WI38 (cell line): ENCODE measurements around the gene POU2F2.

Source experiments
- H3K4me3 ChIP-seq: 2 replicates; pipeline ENCODE4 v1.5.1; 2011; ENCODE audit warnings: low read depth, mild to moderate bottlenecking, control low read depth, low read length
- TF ChIP-seq, protein P1 (sequence below): IDR thresholded peaks from 2 replicates; pipeline ENCODE4 v1.5.1; 2012; ENCODE audit warnings: low read depth, mild to moderate bottlenecking, control low read depth, low read length

Gene POU2F2

DNA sequence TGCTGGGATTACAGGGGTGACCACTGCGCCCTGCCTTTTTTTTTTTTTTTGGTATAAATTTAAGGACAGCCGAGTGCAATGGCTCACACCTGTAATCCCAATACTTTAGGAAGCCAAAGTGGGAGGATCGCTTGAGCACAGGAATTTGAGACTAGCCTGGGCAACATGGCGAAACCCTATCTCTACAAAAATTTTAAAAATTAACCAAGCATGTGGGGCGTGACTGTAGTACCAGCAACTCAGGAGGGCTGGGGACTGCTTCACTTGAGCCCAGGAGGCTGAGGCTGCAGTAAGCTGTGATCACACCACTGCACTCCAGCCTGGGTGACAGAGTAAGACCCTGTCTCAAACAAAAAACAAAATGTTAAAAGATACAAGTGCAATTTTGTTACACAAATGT lies 34.8 kb downstream of the POU2F2 start:
- H3K4me3 ChIP-seq: no peak overlapping the region
- TF ChIP-seq, protein P1, sequence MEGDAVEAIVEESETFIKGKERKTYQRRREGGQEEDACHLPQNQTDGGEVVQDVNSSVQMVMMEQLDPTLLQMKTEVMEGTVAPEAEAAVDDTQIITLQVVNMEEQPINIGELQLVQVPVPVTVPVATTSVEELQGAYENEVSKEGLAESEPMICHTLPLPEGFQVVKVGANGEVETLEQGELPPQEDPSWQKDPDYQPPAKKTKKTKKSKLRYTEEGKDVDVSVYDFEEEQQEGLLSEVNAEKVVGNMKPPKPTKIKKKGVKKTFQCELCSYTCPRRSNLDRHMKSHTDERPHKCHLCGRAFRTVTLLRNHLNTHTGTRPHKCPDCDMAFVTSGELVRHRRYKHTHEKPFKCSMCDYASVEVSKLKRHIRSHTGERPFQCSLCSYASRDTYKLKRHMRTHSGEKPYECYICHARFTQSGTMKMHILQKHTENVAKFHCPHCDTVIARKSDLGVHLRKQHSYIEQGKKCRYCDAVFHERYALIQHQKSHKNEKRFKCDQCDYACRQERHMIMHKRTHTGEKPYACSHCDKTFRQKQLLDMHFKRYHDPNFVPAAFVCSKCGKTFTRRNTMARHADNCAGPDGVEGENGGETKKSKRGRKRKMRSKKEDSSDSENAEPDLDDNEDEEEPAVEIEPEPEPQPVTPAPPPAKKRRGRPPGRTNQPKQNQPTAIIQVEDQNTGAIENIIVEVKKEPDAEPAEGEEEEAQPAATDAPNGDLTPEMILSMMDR: no peak

DNA sequence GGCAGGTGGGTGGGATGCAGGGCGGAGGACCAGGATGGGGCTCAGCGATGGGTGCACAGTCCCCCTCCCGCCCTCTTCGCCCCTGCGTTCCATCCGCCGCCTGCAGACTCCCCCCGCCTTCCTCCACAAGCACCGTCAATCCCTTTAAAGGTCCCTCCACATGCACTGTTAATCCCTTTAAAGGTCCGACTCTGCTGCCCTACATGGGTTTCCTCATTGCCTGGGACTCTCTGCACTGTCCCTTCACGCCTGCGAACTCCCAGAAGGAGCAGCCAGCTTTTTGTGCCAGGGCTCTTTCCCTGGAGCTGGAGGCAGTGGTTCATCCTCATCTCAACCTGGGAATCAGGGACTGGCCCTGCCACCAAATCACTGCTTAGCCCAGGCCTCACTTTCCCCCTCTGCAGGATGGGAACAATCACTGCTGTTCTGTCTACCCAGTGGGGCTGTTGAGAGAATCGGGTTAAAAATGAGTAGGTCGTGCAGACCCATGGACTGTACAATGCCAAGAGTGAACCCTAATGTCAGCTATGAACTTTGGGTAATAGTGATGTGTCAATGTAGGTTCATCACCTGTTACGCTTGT lies 35.9 kb downstream of the POU2F2 start:
- no peak overlapping the region for H3K4me3 ChIP-seq
- TF ChIP-seq, protein P1: no peak

- H3K4me3 ChIP-seq: no peak overlapping the region
These were observed 36.4 kb downstream of the POU2F2 start for GRCh38 chr19:42095814-42096230.

DNA sequence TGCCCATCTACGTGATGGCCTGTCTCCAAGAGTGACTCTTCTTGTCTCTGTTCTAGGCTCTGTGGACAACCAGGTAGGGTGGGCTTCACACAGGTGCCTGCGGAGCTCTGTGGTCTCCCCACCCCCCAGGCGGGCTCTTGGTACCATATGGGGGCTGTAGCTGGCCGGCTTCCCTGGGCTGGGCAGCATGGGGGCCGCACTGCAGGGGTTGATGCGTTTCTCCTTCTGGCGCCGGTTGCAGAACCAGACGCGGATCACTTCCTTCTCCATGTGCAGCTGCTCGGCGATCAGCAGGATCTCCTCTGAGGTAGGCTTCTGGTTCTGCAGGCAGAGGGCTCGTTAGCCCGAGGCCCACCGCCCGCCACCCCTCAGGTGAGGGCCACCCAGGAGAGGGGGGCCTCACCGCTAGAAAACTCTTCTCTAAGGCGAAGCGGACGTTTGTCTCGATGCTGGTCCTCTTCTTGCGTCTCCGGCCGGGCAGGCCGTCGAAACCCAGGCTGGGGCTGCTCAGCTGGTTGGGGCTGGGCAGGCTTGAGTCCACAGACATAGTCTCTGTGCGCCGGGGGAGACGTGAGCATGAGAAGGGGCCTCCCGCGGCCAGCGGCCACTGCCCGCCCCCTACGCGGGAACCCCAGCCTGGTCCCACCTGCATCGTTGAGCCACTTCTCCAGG lies 37.0 kb downstream of the POU2F2 start:
- TF ChIP-seq, protein P1: no peak
- H3K4me3 ChIP-seq: no peak overlapping the region

More at GRCh38 chr19:42095814-42096230, 36.4 kb downstream of the POU2F2 start:
- TF ChIP-seq, protein P1: no peak

GRCh38 chr19:42093926-42094325 lies 38.3 kb downstream of the POU2F2 start:
- no peak overlapping the region for H3K4me3 ChIP-seq
- TF ChIP-seq, protein P1: no peak

GRCh38 chr19:42093505-42093904 lies 38.7 kb downstream of the POU2F2 start:
- TF ChIP-seq, protein P1: no peak

GRCh38 chr19:42092350-42092749 lies 39.9 kb downstream of the POU2F2 start:
- H3K4me3 ChIP-seq: no peak overlapping the region
- TF ChIP-seq, protein P1: peak; percentile 36; the same call in 1 of the 2 replicates

More at GRCh38 chr19:42093505-42093904, 38.7 kb downstream of the POU2F2 start:
- no peak overlapping the region for H3K4me3 ChIP-seq
